HG03039 (cell line): Measurements from ENCODE around the gene ZSCAN20.

Source experiments
- ATAC-seq: cut with Tn5 transposase; IDR thresholded peaks from one replicate; pipeline ENCODE4 v1.9.1; 2021; ENCODE audit warnings: mild to moderate bottlenecking, moderate library complexity; ENCODE audit not compliant: unreplicated experiment

ZSCAN20 gene

GRCh38 chr1:33472269-33472980 is at the start of gene ZSCAN20:
Gene ZSCAN20 (plus strand): TSS chr1:33472645. CDS start chr1:33479289, 6,644 bp downstream.
- ATAC-seq: peak; percentile 85

GRCh38 chr1:33424205-33424604 is 48.2 kb upstream of the ZSCAN20 start:
- no peak for ATAC-seq

DNA sequence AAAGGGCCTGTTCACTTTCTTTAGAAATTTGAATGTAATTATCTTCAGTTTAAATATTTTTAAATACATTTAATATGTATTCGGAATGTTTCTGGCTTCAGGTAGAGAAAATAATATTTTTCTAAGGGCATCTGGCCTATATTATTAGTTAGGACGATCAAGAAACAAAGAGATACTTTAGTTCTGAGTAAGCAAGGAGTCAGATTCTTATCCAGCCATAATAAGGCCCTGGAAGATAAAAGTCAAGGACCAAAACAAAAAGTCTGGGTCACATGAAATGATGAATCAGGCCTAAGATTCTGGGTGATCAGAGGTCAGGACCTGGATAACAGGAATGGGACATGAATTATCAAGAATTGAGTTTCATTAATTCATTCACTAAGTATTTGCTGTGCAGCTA is 47.8 kb upstream of the ZSCAN20 start:
- ATAC-seq: no peak

DNA sequence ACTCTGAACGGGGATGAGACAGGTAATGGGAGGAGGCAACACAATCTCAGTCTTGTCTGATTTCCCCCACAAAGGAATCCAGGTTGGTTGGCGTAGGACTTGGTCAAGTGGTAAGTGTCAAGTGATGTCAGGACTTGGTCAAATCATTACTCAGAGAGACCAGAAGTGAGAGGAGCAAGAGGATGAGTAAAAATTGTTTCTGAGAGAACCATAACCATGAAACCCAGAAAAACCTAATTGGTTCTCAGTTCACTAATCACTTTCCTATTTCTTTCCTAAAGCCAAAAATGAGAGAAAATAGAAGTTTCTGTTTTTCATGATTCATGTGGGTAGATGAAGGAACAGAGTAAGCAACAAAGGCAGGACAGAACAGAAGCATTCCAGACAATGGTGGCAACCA is 46.5 kb upstream of the ZSCAN20 start:
- ATAC-seq: no peak

- no peak for ATAC-seq
Measured at GRCh38 chr1:33426916-33427315, 45.5 kb upstream of the ZSCAN20 start.

DNA sequence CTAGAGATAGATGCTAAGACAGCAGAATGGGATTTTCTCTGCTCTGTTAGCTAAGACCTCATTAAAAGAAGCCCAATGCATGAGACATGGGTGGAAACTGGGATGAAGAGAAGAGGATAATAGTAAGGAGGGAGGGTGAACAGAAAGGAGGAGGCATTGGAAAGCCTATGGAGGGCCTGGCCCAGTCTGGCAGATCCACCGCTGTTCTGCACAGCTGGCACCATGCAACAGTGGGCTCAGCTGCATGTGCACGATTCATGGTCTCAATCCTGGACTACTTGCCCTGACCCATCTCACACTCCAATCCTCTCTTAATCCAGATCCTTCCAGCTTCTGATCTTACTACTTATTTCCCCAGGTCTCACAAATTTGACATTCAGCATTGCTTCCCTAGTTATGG is 43.8 kb upstream of the ZSCAN20 start:
- no peak for ATAC-seq

DNA sequence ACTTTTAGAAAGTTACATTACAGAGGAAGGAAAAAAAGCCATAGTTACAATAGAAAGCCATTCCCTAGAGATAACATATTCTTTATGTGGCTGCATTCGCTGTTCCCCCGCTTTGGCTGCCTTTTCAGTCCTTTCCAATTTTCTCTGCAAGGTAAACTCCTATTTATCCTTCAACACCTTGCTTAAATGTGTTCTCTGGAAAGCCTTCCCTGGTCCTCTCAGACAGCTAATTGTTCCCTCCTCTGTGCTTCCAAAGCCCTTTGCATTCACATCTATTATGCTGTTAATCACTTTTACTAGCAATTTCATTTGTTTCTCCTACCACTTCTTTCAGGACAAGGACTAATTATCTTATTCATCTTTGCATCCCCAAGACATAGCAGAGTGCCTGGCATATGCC is 43.1 kb upstream of the ZSCAN20 start:
- no peak for ATAC-seq

DNA sequence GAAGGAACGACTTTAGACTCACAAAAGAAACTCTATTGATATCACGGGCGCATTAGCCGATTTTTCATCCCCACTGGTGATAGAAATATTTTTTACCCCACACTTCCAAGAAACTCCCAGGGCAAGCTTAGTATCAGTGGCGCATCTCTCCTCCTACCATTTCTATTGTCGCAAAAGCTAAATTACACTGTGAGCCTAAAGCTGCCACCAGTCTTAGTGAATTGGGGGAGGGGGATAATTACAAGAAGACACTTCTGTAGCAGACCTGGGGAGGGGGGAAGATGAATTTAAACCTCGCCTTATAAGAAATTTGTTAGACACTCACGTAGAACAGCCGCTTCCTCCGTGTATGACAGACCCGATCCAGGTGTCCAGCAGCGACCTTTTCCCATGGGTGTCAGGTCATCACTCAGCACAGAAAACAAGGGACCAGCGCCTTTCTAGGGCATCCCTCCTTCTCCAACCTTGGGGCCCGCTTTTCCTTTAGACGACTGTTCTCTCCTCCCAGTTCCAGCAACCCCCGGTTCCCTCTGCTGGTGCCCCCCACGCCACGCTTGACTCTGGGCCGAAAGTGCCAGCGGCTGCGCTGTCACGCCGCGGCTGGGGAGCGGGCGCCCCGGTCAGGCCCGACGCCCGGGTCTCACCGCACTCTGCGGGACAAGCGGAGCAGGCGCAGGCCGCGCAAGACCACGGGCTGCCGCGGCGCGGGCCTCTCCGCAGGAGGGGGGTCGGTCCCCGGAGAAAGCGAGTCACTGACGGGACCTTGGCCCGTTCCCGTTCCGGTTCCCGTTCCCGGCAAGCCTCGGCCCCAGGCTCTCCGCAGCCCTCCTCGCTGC is 42.4 kb upstream of the ZSCAN20 start:
- ATAC-seq: peak; percentile 6

DNA sequence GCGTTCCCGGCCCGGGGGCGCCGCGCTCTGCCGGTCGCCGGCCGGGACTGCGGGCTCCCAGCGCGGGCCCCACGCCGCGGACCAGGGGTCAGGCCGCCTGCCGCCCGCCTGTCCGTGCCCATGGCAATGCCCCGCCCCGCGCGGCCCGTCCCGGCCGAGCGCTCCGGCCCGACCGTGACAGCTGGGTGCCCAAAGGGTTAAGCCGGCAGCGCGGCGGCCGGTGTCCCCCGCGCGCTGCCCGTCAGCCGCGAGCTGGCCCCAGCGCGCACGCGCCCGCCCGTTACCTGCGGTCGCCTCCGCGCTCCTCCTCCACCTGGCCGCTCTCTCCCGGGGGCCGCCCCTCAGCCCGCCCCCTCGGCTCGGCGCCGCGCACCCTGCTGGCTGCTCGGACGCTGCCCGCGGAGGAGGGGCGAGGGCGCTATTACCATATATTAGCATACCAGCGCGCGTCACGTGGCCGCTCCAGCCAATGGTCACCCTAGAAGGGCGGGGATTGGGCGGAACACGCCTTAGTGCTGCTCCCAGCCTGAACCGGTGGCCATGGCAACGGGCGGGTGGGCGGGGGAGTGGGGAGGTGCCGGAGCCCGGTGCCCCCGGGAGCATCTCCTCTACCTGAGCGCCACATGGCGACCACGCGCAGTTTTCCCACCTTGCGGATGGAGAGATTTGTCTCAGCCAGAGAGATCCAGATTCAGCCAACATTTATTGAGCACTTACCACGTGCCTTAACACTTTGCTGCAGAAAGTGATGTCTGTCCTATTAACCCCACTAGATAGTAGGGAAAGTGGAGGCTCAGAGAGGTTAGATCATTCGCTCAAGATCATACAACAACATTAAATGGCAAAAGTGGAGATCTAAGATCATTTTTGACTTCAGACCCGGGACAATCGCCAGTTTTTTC is 41.5 kb upstream of the ZSCAN20 start, which contains the start of gene PHC2:
PHC2 (minus strand) TSS at position 404 of the 902 bp plus-strand sequence. CDS start 55,556 bp downstream, outside the sequence.
- peak; percentile 88 for ATAC-seq

DNA sequence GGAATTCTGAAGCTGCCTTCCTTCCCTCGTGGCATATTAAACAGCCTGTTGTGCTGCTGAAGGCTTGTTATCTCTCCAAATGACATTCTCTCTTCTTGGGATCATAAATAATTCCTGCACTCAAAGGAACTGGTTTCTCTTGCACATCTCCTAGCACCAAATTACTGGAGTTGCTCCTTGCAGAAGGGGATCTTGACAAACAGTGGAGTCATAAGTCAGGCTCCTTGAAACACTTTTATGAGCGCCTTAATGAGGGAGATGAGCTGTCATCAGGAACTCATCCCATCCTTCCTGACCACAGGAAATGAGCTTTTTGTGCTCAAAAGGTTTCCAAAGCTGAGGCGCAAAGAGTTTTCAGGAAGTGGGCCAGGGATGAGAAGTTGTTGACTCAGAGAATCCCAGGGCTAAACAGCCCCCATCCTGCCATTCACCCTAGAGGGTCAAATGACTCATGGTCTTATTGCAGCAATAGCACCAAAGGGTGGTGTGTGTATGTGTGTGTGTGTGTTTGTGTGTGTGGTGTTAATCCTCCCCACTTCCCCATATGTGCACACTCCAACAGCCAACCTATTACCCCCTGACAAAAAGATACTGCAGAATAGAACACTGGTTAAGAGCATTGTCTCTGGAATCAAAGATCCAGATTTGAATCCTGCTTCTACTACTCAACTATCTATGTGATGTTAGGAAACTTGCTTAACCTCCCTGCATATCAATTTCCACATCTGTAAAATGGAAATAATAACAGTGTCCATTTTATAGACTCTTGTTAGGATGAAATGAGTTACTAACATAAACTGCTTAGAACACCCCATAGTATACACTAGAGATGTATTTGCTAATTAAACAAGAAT is 38.7 kb upstream of the ZSCAN20 start:
- no peak for ATAC-seq

- ATAC-seq: no peak
Measured at GRCh38 chr1:33434363-33434750, 38.1 kb upstream of the ZSCAN20 start.

- no peak for ATAC-seq
Measured at GRCh38 chr1:33435096-33435820, 37.2 kb upstream of the ZSCAN20 start.

GRCh38 chr1:33436557-33437285 is 35.7 kb upstream of the ZSCAN20 start:
- no peak for ATAC-seq

DNA sequence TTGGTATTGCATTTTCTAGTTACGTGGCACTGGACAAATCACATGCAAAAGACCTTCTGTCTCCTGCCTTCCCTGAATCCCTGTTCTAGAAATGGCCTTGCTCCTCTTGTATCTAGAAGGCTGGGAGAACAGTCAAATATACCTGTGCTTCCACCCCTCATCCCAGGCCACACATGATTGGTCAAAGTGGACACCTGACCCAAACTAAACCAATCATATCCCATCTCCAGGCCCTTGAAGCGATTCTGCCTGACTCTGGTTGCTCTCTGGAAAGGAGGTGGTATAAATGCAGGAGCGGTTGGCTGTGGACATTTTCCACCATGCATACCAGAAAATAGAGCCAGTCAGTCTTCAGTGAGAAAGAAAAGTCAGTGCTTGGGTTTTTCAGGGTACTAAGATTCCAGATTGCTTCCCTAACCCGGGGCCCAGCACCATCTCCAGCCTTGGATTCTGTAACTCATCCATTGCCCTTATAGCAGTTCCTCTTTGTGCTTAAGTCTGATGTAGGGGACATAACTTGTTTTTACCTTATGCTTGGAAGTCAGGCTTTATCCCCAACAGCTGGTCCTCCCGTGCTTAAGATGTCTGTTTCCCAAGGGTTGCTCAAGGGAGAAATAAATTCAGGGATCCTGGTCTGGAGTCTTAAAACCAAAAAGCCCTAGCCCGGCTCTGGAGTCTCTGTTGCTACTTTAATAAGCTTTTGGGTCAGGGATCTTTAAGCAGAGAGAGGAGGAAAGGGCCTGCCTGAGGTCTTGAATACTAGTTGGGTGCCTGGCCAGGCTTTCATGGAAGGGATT is 33.9 kb upstream of the ZSCAN20 start:
- no peak for ATAC-seq

DNA sequence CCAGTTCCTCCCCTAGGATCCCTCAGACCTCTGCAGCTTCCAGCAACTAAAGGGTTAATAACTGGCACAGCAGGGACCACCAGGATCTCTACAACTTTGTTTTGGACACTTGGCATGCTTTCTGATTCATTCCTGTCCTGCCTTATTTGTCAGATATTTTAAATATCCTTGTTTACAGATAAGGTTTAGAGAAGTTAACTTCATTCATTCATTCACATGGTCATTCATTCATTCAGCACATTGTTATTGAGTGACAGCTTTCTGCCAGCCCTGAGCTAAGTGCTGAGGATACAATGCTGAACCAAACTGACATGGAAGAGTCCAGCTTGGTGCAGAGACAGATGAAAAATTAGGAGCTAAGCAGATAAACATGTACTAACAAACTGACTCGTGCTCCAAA is 32.8 kb upstream of the ZSCAN20 start:
- no peak for ATAC-seq

DNA sequence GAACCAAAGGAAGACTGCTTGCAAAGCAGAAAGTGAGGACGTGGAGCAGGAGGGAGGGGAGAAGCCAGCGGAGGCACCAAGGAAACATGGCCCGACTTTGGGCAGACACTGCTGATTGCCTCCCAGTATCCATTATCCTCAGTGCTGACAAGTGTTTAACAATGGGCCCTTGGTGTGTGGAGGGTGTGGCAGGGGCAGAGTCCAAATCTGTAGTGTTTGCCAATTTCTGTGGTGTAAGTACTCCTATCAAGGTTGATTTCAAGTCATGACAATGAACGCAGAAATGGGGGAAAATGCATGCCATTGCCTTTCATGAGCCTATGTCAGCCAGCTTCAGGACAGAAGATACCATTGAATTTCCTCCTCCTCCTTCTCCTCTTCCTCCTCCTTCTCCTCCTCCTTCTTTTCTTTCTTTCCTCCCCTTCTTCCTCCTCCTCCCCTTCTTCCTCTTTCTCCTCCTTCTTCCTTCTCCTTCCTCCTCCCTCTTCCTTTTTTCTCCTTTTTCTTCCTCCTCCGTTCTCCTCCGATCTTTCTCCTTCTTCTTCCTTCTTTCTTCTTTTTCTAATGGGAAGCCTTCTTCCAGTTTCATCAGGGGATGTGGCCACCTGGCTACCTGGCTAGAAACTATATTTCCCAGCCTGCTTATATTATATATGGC is 31.2 kb upstream of the ZSCAN20 start:
- no peak for ATAC-seq

- ATAC-seq: no peak
Measured at GRCh38 chr1:33442141-33442540, 30.3 kb upstream of the ZSCAN20 start.
